Skin epidermis (tissue), 12 donors: ENCODE measurements around the gene LSMEM2.

Experiments used
- H3K27ac ChIP-seq, 21 experiments: fragments of 200-600 bp; sonication (generic) in 11 of 21; one replicate each; pipeline ENCODE4 v1.5.0; 2020; ENCODE audit warnings: mild to moderate bottlenecking in 3 of 21, inconsistent platforms in 2 of 21, moderate library complexity in 2 of 21
- H3K4me3 ChIP-seq, 7 experiments: fragments of 200-600 bp; sonication (generic) in 2 of 7; one replicate each; pipeline ENCODE4 v1.5.0; 2020; ENCODE audit warnings: inconsistent platforms in 2 of 7, mild to moderate bottlenecking in 2 of 7, moderate library complexity in 1 of 7

Gene LSMEM2

GRCh38 chr3:50293079-50293801, 14.4 kb downstream of the LSMEM2 start:
- peak overlapping the region in 20 of 21 experiments; percentile 19 to 97 (median 87) for H3K27ac ChIP-seq
- peak overlapping the region in 1 of 7 experiments; percentile 95 for H3K4me3 ChIP-seq

- Histone ChIP-seq H3K4me3 (no peak overlapping the region), H3K27ac (peak overlapping the region in 1 of 21 experiments; percentile 97)
Measured at GRCh38 chr3:50294089-50294488, 15.2 kb downstream of the LSMEM2 start.

- no peak overlapping the region for H3K4me3 ChIP-seq
- H3K27ac ChIP-seq, result peak overlapping the region in 1 of 21 experiments; percentile 1
Measured at GRCh38 chr3:50294492-50295403, 15.9 kb downstream of the LSMEM2 start.

- Histone ChIP-seq H3K4me3 (no peak overlapping the region), H3K27ac (no peak overlapping the region)
Measured at GRCh38 chr3:50295553-50296431, 16.9 kb downstream of the LSMEM2 start.

- no peak overlapping the region for H3K27ac ChIP-seq
- H3K4me3 ChIP-seq, result no peak overlapping the region
Measured at GRCh38 chr3:50296721-50297383, 18.0 kb downstream of the LSMEM2 start.

- Histone ChIP-seq H3K27ac (peak overlapping the region in 4 of 21 experiments; percentile 87 to 93 (median 90)), H3K4me3 (no peak overlapping the region)
Measured at GRCh38 chr3:50297384-50297775, 18.5 kb downstream of the LSMEM2 start.

- H3K27ac ChIP-seq, result peak overlapping the region in 20 of 21 experiments; percentile 78 to 95 (median 88)
- H3K4me3 ChIP-seq, result peak overlapping the region; percentile 44 to 69 (median 65)
Measured at GRCh38 chr3:50297896-50298725, 19.2 kb downstream of the LSMEM2 start.

- Histone ChIP-seq H3K4me3 (peak within 1 kb of the TSS; percentile 44 to 69 (median 65)), H3K27ac (peak within 1 kb of the TSS; percentile 54 to 95 (median 89))
Measured at GRCh38 chr3:50298836-50299637, 20.1 kb downstream of the LSMEM2 start, which contains the start of the genes HYAL3 and NAA80. HYAL3 (minus strand) TSS chr3:50299405; CDS start chr3:50295602, 3,803 bp downstream. NAA80 (minus strand) TSS chr3:50299405; CDS start chr3:50297463, 1,942 bp downstream.

GRCh38 chr3:50299638-50299928, 20.7 kb downstream of the LSMEM2 start:
- Histone ChIP-seq H3K27ac (peak overlapping the region; percentile 54 to 95 (median 86)), H3K4me3 (peak overlapping the region; percentile 21 to 69 (median 64))

GRCh38 chr3:50299929-50300680, 21.2 kb downstream of the LSMEM2 start:
- H3K27ac ChIP-seq, result peak overlapping the region; percentile 54 to 95 (median 86)
- peak overlapping the region; percentile 21 to 69 (median 64) for H3K4me3 ChIP-seq

GRCh38 chr3:50300681-50301254, 21.9 kb downstream of the LSMEM2 start:
- Histone ChIP-seq H3K27ac (peak overlapping the region in 20 of 21 experiments; percentile 68 to 95 (median 86)), H3K4me3 (no peak overlapping the region)

GRCh38 chr3:50302095-50303012, 23.5 kb downstream of the LSMEM2 start:
- Histone ChIP-seq H3K4me3 (no peak overlapping the region), H3K27ac (peak overlapping the region in 9 of 21 experiments; percentile 14 to 87 (median 75))

GRCh38 chr3:50303013-50303815, 24.3 kb downstream of the LSMEM2 start, which contains the start of gene HYAL1:
HYAL1 (minus strand) TSS chr3:50303574; CDS start chr3:50302956, 618 bp downstream.
- Histone ChIP-seq H3K4me3 (no peak within 1 kb of the TSS), H3K27ac (peak within 1 kb of the TSS in 11 of 21 experiments; percentile 14 to 87 (median 64))

GRCh38 chr3:50304601-50305000, 25.7 kb downstream of the LSMEM2 start:
- Histone ChIP-seq H3K27ac (no peak overlapping the region), H3K4me3 (no peak overlapping the region)
